Endothelial cell of umbilical vein (primary cell): Measurements from ENCODE around the gene KYAT1. TPM values are rescaled to one million over a fixed set of nuclear protein-coding genes. Genes with fewer than 3 reads are reported as not detected.

Source experiments
- BruUV-seq: library from RNA; stranded (reverse); fragments of 400-500 nt; replicated peaks from 2 replicates; lab custom pipeline; 2021; lab: Mats Ljungman, UMichigan
- CTCF ChIA-PET: fragments of 300-600, 350-600 bp; sonication (Branson Sonifier 250); formaldehyde crosslinking; loops from one replicate; lab custom pipeline; 2021; ENCODE audit warnings: antibody characterized with exemption, inconsistent platforms; lab: Charles Lee
- POLR2A ChIA-PET: fragments of 300-600, 350-600 bp; sonication (Branson Sonifier 250); formaldehyde crosslinking; loops from one replicate; lab custom pipeline; 2021; ENCODE audit warnings: antibody characterized with exemption, inconsistent platforms; lab: Charles Lee
- DNase-seq: peaks from one replicate; pipeline ENCODE4 v3.0.0-alpha.2; 2011; ENCODE audit warnings: low read depth, low spot score
- FAIRE-seq: peaks from 2 replicates; lab custom pipeline; 2011; peaks lifted over from hg19 to GRCh38; lab: Jason Lieb, UNC
- H2AFZ ChIP-seq: 2 replicates; pipeline ENCODE4 v1.6.0; 2012; ENCODE audit warnings: low read depth, low read length, control low read depth, inconsistent platforms
- H3K27ac ChIP-seq: 2 replicates; pipeline ENCODE4 v1.5.1; 2011; ENCODE audit warnings: low read depth, mild to moderate bottlenecking, control low read depth, low read length, moderate library complexity; ENCODE audit not compliant: insufficient read depth
- H3K27me3 ChIP-seq, 2 experiments: 2 replicates each; pipeline versions ENCODE4 v1.6.0 to v1.6.1; 2011; ENCODE audit warnings: low read length in 2 of 2, mixed read lengths in 1 of 2; ENCODE audit not compliant: control insufficient read depth in 2 of 2, insufficient read depth in 2 of 2
- H3K36me3 ChIP-seq, 2 experiments: 2 replicates in 1 of 2; 3 replicates in 1 of 2; pipeline ENCODE4 v1.5.1; 2011; ENCODE audit warnings: low read length in 2 of 2, mild to moderate bottlenecking in 1 of 2, moderate library complexity in 1 of 2; ENCODE audit not compliant: control insufficient read depth in 2 of 2, insufficient read depth in 2 of 2; ENCODE audit errors: extremely low read depth in 1 of 2
- H3K4me1 ChIP-seq: 3 replicates; pipeline ENCODE4 v1.5.1; 2011; ENCODE audit warnings: mild to moderate bottlenecking, low read length; ENCODE audit not compliant: control insufficient read depth, insufficient read depth; ENCODE audit errors: extremely low read depth
- H3K4me2 ChIP-seq: 2 replicates; pipeline ENCODE4 v1.6.1; 2011; ENCODE audit warnings: low read length, control low read depth, mixed read lengths; ENCODE audit not compliant: insufficient read depth
- H3K4me3 ChIP-seq, 3 experiments: fragments of 200-600 bp in 1 of 3; sonication (generic), shearing (Covaris generic) in 1 of 3; replicated peaks in 1 of 3; 2 replicates each; pipeline ENCODE4 v1.5.1; 2011 to 2016; ENCODE audit warnings: control low read depth in 3 of 3, low read length in 3 of 3, mild to moderate bottlenecking in 2 of 3, inconsistent platforms in 1 of 3, low read depth in 1 of 3, moderate library complexity in 1 of 3; ENCODE audit not compliant: insufficient read depth in 1 of 3
- H3K79me2 ChIP-seq: 2 replicates; pipeline ENCODE4 v1.6.0; 2012; ENCODE audit warnings: low read length, inconsistent platforms; ENCODE audit not compliant: control insufficient read depth, insufficient read depth
- H3K9ac ChIP-seq: replicated peaks from 2 replicates; pipeline ENCODE3; 2011; ENCODE audit warnings: low read length, control low read depth; ENCODE audit not compliant: insufficient read depth; ENCODE audit errors: extremely low read depth
- H3K9me1 ChIP-seq: replicated peaks from 3 replicates; pipeline ENCODE4 v1.6.0; 2011; ENCODE audit warnings: mild to moderate bottlenecking, low read length; ENCODE audit not compliant: control insufficient read depth, insufficient read depth; ENCODE audit errors: extremely low read depth
- H3K9me3 ChIP-seq: replicated peaks from 2 replicates; pipeline ENCODE4 v1.5.1; 2012; ENCODE audit warnings: low read length, inconsistent platforms; ENCODE audit not compliant: control insufficient read depth, insufficient read depth
- H4K20me1 ChIP-seq: replicated peaks from 2 replicates; pipeline ENCODE3; 2011; ENCODE audit warnings: mild to moderate bottlenecking, low read length; ENCODE audit not compliant: control insufficient read depth, insufficient read depth; ENCODE audit errors: extremely low read depth
- CTCF ChIP-seq, 2 donors: IDR thresholded peaks; 1 replicate in 1 of 2; 2 replicates in 1 of 2; pipeline ENCODE4 v1.5.1; 2011; ENCODE audit warnings: low read length in 2 of 2, mild to moderate bottlenecking in 2 of 2, moderate library complexity in 2 of 2, control low read depth in 1 of 2, inconsistent platforms in 1 of 2, low read depth in 1 of 2; ENCODE audit not compliant: insufficient read depth in 1 of 2; ENCODE audit errors: extremely low read depth in 1 of 2
- EZH2 ChIP-seq: IDR thresholded peaks from 2 replicates; pipeline ENCODE4 v1.6.1; 2012; ENCODE audit warnings: borderline replicate concordance, low read depth, mild to moderate bottlenecking, moderate library complexity, low read length, inconsistent platforms; ENCODE audit not compliant: severe bottlenecking
- FOS ChIP-seq: IDR thresholded peaks from 2 replicates; pipeline ENCODE4 v1.6.1; 2011; ENCODE audit warnings: mild to moderate bottlenecking, low read length, moderate library complexity, borderline replicate concordance; ENCODE audit not compliant: insufficient read depth
- GATA2 ChIP-seq: IDR thresholded peaks from 2 replicates; pipeline ENCODE4 v1.7.0; 2011; ENCODE audit warnings: low read depth, mild to moderate bottlenecking, moderate library complexity, mixed read lengths, low read length; ENCODE audit not compliant: insufficient read length, insufficient read depth
- JUN ChIP-seq: IDR thresholded peaks from 2 replicates; pipeline ENCODE4 v1.6.1; 2011; ENCODE audit warnings: borderline replicate concordance, low read depth; ENCODE audit not compliant: insufficient read length, insufficient read depth
- MAX ChIP-seq: IDR thresholded peaks from 2 replicates; pipeline ENCODE4 v1.6.1; 2011; ENCODE audit not compliant: insufficient read depth, insufficient read length
- MYC ChIP-seq: IDR thresholded peaks from one replicate; pipeline ENCODE4 v1.6.1; 2011; ENCODE audit warnings: mild to moderate bottlenecking, low read depth, low read length
- POLR2A ChIP-seq: IDR thresholded peaks from 2 replicates; pipeline ENCODE4 v1.6.1; 2012; ENCODE audit warnings: low read depth, mild to moderate bottlenecking, control low read depth, low read length
- POLR2AphosphoS5 ChIP-seq: IDR thresholded peaks from 2 replicates; pipeline ENCODE4 v1.6.1; 2012; ENCODE audit warnings: low read depth, mild to moderate bottlenecking, control low read depth, low read length, moderate library complexity; ENCODE audit not compliant: insufficient read depth
- dilution Hi-C: fragments of 300-500 bp; cut with MboI; formaldehyde crosslinking; loops from one replicate; pipeline ENCODE4 v1.15.0; 2019; ENCODE audit warnings: low sequenced_read_pairs; ENCODE audit not compliant: extremely low pct_ligation_motif_present
- intact Hi-C: fragments of 100-400 bp; cut with micrococcal nuclease; formaldehyde crosslinking; loops from one replicate; pipeline ENCODE4 v1.10.0; 2022
- polyA plus RNA-seq, 4 experiments: library from polyadenylated mRNA; depleted of rRNA in 3 of 4; stranded (reverse) in 3 of 4; unstranded in 1 of 4; fragments of >200 nt; gene quantifications; 2 replicates each; pipeline versions ENCODE4 v1.2.1 to v1.2.3, GENCODE V29; 2011 to 2012; ENCODE audit warnings: missing spikeins in 1 of 4
- total RNA-seq: library from RNA; stranded (reverse); gene quantifications from 2 replicates; pipeline ENCODE4 v1.2.3, GENCODE V29; 2021

The KYAT1 gene
- total and polyA plus RNA-seq, 2 donors (not counting 3 experiments of a cell fraction or from before 2014, with no cell fraction given), result 7.2 to 9.6 TPM

DNA sequence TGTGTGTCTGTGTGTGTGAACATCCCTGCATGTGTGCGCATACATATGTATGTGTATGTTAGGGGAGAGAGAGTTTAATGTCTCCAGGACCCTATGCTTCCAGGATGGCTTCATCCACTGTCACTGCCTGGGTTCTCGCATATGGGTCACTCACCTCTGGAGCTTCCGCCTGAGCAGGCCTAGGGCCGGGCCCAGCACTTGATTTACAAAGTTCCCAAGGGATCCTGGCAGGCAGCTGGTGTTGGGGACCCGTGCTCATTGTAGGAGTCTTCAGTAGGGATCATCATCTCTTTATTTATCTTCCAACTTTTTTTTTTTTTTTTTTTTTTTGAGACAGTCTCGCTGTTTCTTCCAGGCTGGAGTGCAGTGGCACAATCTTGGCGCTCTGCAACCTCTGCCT, 81.7 kb downstream of the KYAT1 start:
- ChIA-PET CTCF (interaction anchor here (0.7 to 1.2 kb wide), 2 partner anchors 10 to 413 kb away, joined by 3 to 4 read pairs; no protein-coding TSS in a partner anchor), POLR2A (no interaction called here)
- dilution Hi-C loops, result no loop called here
- no peak for FAIRE-seq
- Histone ChIP-seq H3K4me3 (no peak overlapping the region), H3K4me1 (no peaks in the 10 kb centered on the region), H3K4me2 (no peak overlapping the region), H3K9me3 (no peaks in the 10 kb centered on the region), H3K27me3 (no peaks in the 10 kb centered on the region), H3K36me3 (peaks cover 10 to 41% of the 10 kb centered on the region in 2 experiments), H2AFZ (no peak overlapping the region), H4K20me1 (no peaks in the 10 kb centered on the region), H3K79me2 (no peaks in the 10 kb centered on the region), H3K9me1 (no peaks in the 10 kb centered on the region), H3K9ac (no peak overlapping the region), H3K27ac (no peak overlapping the region)
- DNase-seq, result no peak
- intact Hi-C loops, result no loop called here
- no peak for TF ChIP-seq FOS
- TF ChIP-seq GATA2, result no peak
- no peak for TF ChIP-seq MYC
- no peak for TF ChIP-seq MAX
- no peak for TF ChIP-seq POLR2A
- no peak for TF ChIP-seq POLR2AphosphoS5
- TF ChIP-seq JUN, result no peak
- TF ChIP-seq CTCF (IDR thresholded peaks at IDR 0.05; ENCODE audit: extremely low read depth in 1 of 2, insufficient read depth in 1 of 2, low read depth in 1 of 2, low read length in 2 of 2), result no peak
- TF ChIP-seq EZH2, result no peak
- no TSS peak for BruUV-seq
